Spleen (tissue), 7 donors: ENCODE results near the gene CLDN20.

ENCODE experiments used
- CTCF ChIP-seq, 11 experiments: fragments of 200-600 bp in 7 of 11; fragments of 450-650 bp in 4 of 11; sonication (generic) in 4 of 11; IDR thresholded peaks in 8 of 11; conservative IDR thresholded peaks in 3 of 11; 1 replicate in 7 of 11; 2 replicates in 4 of 11; pipeline versions ENCODE4 v1.4.0 to v1.8.0; 2016 to 2021; ENCODE audit warnings: antibody characterized with exemption in 11 of 11, inconsistent platforms in 4 of 11, mild to moderate bottlenecking in 1 of 11
- POLR2A ChIP-seq, 3 donors: fragments of 450-650 bp; IDR thresholded peaks; one replicate each; pipeline ENCODE4 v1.5.1; 2017; ENCODE audit warnings: antibody characterized with exemption in 3 of 3, mild to moderate bottlenecking in 1 of 3
- POLR2AphosphoS5 ChIP-seq, 3 donors: sonication (generic); formaldehyde crosslinking; IDR thresholded peaks; one replicate each; pipeline ENCODE4 v1.5.1; 2017; ENCODE audit warnings: antibody characterized with exemption in 3 of 3
- donor health status: DM: no; HTN: no; CAD: no; lungs with moderate emphysema.
- donor health status: DM: no; HTN: no; CAD: no.
- donor health status: DM: no; HTN: no; CAD: no.

DNA sequence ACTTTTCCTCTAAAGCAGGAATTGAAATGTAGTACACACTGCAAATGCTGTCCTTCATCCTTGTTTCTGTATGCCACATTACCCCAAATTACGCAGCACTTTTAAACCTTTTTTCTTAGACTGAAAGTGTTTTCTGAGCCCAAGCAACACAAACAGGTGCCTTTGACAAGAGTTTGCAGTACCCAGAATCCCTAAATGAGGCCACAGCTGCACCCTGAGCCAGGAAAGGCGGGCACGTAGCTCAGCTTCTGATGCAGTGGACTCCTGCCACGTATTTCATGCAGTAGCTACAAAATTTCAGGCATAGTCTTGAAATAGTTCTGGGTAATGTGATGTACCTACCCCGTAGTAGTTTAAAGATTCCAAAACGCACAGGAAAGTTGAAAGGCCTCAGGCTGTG lies 31.0 kb upstream of the CLDN20 start:
- TF ChIP-seq POLR2AphosphoS5 (IDR thresholded peaks at IDR 0.05) (no peak), CTCF (IDR thresholded peaks at IDR 0.05 in 8 of 11, conservative IDR thresholded peaks at IDR 0.05 in 3 of 11) (no peak), POLR2A (IDR thresholded peaks at IDR 0.05) (no peak)
